Activated CD4-positive, alpha-beta T cell treated with anti-CD3 and anti-CD28 coated beads, Interleukin-2, amount 50 U/mL, for 1 hour (primary cell): ENCODE results near the gene PIAS4.

ENCODE experiments used
- DNase-seq: peaks from one replicate; pipeline ENCODE4 v3.0.0-alpha.2; 2020

Gene PIAS4

DNA sequence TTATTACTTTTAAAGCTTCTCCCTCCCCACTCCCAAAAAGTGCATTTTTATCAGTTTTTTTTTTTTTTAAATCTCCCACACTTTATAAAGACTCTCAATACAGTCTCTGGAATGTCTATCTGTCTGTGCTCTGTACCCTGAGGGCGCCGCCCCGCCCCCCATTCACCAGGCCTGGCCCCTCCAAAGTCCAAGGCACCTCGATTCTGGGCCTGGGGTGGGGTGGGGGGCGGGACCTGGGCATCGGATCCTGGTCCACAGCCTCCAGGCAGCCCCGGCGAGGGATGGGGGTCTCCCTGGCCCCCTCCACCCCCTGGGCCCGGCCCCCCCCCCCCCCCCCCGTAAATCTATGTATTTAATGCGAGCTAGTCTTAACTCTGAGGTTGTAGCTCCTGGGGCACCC lies 35.9 kb downstream of the PIAS4 start:
- no peak for DNase-seq

DNA sequence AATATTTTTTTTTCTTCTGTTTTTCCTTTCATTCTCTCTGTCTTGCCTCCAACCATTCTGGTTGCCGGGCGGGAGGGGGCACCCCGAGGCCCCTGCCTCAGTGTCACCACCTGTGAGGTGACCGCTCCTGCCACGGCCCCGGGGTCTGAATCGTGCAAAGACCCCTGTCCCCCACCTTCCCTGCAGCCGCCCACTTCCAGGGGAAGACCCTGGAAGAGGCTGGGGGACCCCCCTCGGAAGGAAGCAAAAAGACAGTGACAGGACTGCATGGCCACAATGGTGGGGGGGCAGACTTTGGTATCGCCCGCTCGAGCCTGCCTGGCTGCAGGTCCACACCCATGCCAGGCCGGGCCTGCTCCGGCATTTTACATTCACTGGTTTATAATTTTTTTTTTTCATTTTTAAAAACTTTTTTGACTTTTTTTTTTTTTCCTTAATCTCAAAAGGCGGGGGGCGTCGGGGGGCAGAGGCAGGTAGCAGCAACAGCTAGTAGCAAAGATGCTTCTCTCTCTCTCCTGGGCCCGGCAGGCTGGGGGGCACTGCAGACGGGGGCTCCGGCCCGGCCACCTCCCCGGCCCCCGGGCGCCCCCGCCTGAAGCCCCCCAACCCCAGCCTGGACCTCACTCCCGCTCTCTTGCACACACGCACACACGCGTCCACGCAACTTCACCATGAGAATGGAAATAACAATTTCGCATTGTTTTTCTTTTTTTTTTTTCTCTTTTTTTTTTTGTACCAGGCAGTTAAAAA lies 36.6 kb downstream of the PIAS4 start:
- DNase-seq, result no peak

DNA sequence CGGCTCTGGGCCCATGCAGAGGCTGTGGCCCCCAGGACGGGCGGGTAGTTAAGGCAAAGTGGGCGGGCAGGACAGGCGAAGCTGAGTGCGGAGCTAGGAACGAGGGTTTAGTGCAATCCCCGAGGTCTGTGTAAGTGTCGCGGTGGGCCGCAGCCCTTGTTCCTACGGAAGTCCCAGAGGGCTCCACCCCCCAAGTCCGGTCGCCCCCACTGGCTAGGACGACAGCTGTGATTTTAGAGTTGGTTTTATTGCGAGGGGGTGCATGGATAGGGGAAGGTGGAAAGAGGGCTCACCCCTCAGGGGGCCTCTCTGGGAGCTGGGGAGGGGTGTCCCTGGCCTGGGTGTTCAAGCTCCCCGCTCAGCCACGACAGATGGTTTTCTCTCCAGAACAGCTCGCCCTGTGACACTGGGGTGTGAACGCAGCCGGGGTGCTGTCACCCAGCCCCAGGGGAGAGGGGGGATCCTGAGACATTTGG lies 37.5 kb downstream of the PIAS4 start:
- no peak for DNase-seq

DNA sequence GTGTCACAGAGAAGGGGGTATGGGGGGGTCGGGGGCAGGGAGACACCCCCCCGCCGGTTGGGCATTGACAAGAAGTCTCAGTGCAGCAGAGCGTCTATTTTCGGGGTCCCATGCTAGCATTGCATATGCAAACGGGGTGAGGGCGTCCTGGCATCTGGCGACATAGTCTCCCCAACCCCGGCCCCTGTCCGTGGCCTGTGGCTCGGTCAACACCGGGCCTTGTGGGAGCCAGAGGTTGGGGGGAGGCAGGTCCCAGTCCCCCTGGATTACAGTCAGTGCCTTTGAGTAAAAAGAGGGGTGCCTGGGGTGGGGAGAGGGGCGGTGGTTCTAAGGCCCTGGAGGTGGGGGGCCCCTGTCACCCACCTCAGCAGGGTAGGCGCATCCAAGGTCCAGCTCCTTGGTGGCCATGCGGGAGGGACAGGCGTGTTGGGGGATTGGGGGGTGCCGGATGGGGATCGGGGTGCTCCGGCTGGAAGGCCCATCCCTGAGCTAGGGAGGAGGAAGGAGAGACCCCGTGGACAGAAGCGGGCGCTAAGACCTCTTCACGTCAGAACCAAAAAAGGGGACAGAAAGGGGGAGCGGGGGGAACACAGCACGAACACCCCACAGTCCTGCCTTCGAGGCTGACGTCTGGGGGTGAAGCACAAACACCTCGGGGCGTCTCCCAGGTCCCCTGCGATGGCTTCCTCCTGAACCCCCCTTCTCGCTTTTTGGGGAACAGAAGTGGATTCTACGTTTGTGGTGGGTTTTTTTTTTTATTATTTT lies 38.2 kb downstream of the PIAS4 start:
- no peak for DNase-seq

DNA sequence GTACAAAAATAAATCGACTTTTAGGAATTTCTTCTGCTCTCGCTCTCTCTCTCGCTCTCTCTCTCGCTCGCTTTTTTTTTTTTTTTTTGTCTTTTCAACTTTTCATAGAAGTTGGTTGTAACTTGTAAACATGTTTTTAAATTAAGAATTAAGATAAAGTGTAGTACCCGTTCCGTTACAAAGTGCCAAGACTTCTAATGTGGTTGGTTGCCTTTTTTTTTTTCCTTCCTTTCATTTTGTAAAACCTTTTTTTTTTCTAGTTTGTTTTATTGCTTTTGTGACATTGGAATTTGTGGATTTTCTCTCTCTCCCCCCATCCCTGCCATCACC lies 38.8 kb downstream of the PIAS4 start:
- DNase-seq, result no peak

DNA sequence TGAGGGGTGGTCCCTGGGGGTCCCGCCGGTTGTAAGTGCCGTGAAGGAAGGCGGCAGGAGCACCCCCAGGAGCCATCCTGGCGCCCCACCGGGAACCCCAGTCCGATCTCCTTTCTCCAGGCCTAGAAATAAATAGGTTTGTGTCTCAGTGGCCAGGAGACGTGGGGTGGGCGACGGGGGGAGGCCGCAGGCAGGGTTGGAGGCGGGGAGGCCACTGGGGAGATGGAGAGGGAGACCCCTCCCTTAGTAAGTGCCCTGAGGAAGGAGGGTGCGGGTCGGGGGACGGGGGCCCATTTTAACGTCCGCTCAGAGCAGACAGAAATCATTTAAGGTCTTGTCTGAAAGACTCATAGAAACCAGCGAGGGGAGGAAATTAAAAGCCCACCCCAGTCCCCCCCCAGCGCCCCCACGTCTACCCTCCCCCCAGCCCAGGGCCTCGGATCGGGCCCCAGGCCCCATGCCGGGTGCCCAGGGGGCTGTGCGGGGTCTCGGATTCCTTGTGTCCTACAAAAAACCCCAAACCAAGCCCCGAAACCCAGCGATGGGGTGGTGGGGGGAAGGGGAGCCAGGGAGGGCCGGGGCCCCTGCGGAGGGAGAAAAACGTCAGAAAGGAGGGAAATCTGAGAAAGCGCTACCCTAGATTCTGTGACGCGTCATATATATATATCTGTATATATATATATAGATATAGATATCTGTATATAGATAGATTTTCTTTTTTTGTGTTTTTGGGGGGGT lies 39.6 kb downstream of the PIAS4 start:
- no peak for DNase-seq

DNA sequence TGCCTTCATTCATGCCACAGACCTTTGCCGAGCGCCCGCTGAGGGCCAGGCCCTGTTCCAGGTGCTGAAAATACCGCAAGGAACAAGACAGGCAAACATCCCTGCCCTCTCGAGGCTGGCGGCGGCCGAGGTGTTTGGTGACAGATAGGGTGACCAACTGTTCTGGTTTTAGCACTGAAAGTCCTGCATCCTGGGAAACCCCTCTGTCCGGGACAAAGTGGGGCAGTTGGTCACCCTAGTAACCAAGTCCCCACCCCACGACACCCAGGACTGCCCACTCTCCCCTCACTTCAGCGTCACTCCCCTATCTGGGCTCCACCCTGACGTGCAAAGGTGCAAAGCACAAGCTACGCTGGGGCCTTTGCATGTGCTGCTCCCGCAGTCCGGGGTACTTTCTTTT lies 41.9 kb downstream of the PIAS4 start:
- DNase-seq, result no peak

DNA sequence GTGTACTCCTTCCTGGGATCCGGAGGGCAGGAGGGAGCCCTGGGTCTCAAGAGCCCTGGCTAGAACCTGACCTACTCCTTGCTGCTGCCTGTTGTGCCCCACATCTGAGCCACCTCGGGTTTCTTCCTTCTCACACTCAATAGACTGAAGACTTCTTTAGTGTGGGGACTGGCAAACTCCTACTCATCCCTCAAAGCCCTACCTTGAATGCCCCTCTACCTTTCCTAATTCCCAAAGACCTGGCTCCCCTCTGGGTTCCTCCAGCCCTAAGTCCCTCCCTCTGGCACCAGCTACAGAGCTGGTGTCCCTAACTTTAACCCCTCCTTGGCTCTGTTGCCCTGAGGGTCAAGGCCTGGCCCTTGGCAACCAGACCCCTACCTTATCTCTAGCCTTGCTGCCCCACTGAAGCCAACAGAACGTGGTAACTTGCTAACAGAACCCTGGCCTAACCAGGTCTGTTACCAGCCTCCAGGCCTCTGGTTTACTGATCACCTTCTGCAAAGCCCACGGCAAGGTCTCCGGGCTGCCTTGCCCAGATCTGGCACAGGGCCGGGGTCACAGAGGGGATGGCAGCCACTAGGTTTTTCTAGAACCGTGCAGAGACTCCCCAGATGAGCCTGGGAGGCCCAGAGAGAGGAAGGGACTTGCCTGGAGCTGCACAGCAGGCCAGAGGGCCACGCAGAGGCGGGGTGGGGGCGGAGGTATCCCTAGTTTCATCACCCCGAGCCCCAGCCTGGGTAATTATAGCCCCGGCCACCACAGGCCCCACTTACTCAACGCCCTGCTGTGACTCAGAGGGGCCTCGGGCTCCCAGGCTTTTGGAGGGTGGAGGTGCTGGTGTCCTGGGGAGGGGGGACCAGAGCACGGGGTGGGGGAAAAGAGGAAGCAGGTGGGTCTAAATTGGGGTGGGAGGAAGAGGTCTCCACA lies 43.9 kb downstream of the PIAS4 start:
- no peak for DNase-seq

DNA sequence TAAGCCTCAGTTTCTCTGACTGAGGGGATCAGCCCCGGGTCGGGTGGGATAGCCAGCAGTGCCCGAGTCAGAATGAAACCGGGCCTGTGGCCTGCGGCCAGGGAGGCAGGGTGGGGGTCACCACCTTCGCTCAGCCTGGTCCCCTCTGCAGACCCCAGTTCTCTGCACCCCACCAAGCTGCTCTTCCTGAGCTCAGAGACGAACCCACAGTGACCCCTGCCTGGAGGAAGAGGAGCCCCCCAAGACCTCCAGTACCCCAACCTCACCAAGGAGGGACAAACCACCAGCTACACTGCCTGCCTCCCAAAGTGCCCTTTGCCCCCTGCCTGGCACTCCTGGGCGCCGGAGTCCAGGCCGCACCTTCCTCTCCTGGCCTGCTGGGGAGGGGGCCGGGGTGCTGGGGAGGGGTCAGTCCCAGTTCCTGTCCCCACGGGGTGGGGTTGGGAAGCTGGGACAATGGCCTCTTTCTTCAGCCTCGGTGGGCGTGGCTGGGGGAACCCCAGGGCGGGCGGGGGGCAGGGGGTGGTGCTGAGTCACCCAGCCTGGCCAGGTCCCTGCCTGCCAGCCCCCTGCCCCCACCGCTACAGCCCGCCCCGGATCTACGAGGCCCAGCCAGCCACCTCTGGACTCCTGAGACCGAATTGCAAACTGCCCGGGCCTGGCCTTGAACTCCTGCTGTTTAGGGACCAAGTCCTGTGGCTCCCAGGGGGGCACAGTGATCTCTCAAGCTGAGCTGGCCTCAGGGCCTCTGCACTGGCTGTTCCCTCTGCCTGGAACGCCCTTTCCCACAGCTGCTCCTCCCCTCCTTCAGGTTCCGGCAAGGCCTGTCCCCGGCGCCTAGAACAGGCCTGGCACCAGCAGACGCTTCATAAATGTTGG lies 44.8 kb downstream of the PIAS4 start:
- DNase-seq, result no peak

DNA sequence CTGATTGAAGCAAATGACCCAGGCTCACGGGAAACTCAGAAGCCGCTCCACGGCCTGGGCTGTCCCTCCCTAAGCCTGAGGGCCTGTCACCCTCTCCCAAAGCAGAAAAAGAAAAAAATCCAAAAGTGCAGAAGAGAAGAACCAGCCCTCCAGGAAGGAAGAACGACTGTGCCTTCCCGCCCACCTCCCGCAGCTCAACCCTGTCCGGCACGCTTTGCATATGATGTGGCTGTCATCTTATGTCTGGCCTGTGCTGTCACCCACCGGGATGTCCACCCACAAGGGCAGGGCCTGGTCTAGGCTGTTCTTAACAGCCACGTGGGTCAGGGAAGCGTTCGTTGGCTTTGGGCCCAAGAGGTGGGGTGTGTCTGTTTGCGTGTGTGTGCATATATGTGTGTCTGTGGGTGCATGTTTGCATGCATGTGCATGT lies 45.5 kb downstream of the PIAS4 start:
- no peak for DNase-seq

DNA sequence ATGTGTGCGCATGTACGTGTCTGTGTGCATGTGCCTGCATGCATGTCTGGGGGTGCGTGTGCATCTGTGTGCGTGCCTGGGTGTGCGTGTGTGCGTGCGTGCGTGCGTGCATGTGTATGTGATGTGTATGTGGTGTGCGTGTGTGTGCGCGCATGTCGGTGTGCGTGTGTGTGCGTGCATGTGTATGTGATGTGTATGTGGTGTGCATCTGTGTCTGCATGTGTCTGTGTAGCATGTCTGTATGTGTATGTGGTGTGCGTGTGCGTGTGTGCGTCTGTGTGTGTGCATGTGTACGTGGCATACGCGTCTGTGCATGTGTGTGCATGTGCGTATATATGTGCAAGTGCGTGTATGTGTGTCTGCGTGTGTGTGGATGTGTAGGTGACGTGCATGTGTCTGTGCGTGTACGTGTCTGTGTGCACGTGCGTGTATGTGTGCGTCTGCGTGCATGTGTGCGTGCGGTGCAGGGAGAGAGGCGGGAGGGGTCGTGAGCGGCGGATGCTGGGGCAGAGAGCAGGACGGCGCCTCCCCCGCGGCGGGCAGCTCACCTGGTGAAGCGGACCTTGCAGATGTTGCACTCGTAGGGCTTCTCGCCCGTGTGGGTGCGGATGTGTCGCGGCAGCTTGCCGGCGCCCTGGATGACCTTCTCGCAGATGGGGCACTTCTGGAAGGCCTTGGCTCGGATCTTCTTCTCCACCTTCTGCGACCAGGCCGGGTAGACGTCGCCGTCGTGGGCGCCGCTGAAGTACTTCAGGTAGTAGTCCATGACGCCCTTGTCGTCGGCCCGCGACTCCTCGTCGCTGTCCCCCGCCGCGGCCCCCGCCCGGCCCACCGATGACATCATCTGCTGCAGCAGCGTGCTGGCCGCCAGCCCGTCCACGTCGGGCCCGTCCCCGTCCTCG lies 46.1 kb downstream of the PIAS4 start:
- DNase-seq, result no peak

DNA sequence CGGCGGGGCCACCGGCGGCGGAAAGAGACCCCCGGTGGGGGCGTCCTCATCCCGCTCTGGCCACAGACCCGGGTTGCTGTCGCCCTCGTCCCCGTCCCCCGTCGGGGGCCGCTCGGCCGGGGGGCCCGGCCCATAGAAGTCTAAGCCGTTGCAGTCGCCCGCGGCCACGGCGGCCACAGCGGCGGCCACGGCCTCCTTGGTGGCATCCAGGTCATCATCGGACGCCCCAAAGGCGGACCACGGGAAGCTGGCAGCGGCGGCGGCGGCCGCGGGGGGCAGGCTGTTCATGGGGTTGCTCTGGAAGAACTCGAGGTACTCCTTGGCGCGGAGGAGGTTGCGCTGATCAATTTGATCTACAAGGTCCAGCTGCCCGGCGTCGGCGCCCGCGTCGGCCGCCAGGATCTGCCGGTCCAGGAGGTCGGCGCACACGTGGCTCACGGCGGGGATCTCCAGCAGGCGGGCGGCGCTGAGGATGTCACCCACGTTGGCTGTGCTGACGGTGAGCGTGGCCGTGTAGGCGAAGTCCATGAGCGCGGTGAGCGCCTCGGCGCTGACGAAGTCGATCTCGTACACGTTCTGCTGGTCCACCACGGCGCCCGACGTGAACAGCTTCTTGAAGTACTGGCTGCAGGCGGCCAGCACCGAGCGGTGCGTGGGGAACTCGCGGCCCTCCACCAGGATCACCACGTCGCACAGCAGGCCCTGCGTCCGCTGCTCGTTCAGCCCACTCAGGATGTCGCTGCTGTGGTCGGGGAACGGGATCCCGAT lies 47.1 kb downstream of the PIAS4 start:
- no peak for DNase-seq

DNA sequence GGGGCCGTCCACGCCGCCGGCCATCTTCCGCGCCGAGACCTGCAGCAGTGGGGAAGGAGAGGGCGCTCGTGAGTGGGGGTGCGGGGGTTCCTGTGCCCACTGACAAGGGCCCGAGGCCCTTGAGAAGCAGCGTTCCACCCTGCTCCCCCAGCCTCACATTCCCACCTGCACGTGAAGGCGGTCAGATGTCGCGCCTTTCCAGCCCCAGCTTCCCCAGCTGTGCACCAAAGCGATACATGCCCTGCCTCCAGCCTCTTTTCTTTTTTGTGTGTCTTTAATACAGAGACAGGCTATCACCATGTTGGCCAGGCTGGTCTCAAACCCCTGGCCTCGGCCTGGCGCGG lies 47.6 kb downstream of the PIAS4 start:
- no peak for DNase-seq

DNA sequence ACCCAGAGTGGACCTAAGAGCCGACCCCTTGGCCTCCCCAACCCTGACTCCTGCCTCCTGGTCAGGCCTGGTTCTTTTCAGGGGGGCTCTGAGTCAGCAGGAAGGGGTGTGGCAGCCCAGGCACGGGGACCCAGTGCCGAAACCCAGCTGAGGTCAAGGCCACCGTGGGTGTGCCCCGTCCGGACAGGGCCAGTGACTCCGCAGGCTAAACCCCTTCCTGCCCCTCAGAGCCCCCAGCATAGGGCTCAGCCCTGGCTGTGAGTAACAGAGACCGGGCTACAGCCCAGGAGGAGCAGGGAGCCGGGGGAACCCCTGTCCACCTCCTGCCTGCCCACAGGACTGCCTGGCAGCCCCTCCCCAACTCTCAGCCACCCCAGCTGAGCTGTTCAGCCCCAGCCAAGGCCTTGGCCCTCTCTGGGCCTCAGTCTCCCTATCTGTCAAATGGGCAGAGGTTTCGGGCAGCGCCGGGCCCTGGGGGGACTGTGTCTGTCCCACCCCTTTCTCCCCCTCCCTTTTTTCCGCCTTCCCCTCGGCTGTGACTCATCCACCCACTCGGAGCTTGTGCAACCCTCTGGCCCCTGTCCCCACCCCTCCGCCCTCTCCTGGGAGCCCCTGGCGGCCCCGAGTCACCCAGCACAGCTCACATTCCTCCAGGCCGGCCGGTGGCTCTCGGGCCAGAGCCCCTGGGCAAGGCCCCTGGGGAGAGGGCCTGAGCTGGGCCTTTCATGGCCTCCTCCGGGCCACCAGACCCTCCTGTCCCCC lies 50.6 kb downstream of the PIAS4 start:
- peak; percentile 32 for DNase-seq

DNA sequence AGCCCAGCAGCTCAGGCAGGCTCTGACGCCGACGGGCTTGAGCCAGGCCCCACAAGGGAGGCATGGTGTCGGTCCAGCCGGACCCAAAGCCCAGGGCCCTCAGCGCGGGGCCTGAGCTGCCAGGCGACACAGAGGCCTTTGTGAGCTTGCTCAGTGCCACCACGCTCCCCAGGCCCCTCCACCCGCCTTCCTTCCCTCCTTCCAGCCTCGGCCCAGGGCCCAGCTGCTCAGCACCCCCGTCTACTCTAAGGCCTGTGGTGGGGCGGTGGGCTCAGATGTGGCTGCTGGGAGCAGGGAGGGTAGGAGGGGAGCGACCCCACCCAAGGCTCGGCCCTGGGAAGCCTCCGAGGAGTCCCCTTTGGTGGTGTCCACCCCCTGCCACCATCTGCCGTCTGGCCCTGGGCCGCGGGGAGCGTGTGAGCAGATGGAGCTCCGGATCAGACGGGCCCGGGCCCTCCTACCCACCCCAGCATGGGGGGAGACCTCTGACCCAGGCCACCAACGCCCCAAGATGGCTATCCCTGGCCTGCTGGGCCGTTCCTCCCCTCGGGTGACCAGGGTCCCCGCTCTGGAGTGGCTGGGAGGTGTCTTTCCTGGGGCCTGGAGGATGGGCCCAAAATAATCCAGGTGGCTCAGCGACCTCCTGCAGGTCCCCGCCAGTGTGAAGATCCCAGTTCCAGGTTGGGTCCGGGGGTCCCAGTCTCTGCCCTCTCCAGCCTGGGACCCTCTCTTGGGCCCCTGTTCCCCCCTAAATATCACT lies 51.3 kb downstream of the PIAS4 start:
- DNase-seq, result no peak

DNA sequence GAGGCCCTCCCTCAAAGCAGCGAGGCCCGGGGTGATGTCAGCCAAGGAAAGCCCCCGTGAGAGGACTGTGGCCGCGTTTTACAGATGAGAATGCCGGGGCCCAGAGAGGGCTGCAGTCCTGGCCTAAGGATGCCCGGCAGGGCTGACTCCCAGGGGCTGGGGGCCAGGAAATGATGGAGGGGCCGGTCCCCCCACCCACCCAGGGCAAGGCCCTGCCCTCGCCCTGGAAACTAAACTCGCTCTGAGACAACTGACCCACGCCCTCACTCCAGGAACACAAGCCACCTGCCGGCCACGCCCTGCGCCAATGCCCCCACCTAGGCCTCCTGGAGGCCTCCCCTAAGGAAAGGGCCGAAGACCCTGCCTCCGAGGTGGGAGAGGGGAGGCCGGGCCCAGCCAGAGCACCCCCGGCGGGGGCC lies 51.9 kb downstream of the PIAS4 start:
- no peak for DNase-seq

DNA sequence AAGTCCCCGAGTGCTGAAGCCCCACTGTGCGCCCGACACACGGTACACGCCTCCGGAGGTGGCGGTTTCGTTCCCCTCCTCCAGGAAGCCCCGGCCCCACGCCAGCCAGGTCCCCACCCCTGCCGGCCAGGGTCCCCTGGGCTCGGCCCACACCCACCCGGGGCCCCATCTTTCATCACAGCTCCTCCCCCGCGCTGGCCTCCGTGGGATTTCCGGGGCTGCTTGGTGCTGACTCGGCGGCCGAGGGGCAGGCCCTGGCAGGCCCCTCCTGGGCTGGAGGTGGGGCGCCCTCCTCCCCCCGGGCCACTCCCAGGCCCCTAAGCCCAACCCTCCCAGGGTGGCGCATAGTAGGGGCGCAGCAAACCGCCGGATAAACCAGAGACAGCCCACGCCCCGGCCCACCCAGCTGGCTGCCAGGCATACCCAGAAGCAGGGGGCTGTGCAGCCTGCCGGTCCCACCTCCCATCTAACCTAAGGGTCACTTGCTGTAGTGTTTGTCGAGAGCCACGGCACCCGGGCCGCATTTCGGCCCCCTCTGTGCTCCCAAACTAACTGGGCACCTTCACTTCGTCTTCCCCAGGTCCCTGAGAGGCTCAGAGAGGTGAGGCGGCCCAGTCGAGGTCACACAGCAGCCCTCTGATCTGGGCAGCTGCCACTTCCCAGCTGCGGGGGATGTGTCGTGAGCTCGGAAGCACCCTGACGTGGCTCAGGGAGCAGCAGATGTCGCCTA lies 52.5 kb downstream of the PIAS4 start:
- DNase-seq, result peak; percentile 43
